AG09319 (cell line): Measurements from ENCODE around the gene ADAMTS14.

Experiments used
- DNase-seq: peaks from one replicate; pipeline ENCODE4 v3.0.0-alpha.2; 2010; ENCODE audit warnings: low read depth; ENCODE audit errors: extremely low read depth
- TF ChIP-seq, protein P1 (sequence below): IDR thresholded peaks from 2 replicates; pipeline ENCODE4 v1.5.1; 2011; ENCODE audit warnings: low read depth, mild to moderate bottlenecking, inconsistent platforms, low read length, moderate library complexity

Gene ADAMTS14

DNA sequence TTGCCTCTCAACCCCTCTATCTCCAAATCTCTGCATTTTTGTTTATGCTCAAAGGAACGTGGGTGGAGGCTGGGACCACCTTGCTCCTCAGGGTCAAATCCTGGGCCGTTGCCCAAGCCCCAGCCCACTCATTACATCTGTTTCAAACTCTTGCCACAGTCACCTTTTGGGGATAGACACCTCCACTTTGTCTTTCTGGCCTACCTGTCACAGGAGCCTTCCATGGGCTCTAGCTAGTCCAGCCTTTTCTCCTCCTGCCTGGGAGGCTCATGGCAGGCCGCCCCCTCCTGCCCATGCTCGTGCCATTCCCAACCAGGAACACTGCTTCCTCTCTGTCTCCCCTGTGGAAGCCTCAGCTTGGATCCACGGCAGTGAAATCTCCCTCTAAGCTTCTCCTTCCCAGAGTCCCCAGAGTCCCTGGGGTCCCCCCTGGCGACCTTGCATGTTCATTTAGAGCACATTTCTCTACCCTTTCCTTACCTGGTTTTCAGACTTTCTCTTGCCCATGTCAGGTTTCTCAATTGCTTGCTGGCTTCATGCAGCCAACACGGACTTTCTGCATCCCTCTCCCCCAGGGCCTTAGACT is 2.5 kb upstream of the ADAMTS14 start:
- no peak for DNase-seq
- TF ChIP-seq, protein P1, sequence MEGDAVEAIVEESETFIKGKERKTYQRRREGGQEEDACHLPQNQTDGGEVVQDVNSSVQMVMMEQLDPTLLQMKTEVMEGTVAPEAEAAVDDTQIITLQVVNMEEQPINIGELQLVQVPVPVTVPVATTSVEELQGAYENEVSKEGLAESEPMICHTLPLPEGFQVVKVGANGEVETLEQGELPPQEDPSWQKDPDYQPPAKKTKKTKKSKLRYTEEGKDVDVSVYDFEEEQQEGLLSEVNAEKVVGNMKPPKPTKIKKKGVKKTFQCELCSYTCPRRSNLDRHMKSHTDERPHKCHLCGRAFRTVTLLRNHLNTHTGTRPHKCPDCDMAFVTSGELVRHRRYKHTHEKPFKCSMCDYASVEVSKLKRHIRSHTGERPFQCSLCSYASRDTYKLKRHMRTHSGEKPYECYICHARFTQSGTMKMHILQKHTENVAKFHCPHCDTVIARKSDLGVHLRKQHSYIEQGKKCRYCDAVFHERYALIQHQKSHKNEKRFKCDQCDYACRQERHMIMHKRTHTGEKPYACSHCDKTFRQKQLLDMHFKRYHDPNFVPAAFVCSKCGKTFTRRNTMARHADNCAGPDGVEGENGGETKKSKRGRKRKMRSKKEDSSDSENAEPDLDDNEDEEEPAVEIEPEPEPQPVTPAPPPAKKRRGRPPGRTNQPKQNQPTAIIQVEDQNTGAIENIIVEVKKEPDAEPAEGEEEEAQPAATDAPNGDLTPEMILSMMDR: no peak

DNA sequence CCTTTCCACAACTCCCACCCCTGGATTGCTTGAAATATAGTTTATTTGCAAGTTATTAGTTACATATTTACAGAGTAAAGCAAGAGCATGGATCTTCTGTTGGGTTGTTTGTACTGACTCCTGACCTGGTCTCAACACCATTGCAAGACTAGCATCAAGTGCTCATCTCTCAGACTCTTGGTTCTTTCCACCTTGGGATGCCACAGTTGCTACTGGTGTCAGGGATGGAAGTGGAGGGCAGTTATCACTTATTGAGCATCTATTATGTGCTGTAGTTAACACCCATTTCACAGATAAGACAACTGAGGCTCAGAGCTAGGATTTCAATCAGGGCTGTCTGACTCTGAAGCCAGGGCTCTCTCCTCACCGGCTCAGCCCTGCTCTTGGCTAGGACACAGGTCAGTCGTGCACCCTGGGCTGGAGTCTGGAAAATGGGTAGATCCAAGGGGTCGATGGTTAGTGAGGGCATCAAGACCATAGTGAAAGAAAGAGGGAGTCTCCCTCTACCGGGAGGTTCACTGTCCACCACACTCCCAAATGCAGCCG is 614 bp upstream of the ADAMTS14 start:
- TF ChIP-seq, protein P1: peak; percentile 38

DNA sequence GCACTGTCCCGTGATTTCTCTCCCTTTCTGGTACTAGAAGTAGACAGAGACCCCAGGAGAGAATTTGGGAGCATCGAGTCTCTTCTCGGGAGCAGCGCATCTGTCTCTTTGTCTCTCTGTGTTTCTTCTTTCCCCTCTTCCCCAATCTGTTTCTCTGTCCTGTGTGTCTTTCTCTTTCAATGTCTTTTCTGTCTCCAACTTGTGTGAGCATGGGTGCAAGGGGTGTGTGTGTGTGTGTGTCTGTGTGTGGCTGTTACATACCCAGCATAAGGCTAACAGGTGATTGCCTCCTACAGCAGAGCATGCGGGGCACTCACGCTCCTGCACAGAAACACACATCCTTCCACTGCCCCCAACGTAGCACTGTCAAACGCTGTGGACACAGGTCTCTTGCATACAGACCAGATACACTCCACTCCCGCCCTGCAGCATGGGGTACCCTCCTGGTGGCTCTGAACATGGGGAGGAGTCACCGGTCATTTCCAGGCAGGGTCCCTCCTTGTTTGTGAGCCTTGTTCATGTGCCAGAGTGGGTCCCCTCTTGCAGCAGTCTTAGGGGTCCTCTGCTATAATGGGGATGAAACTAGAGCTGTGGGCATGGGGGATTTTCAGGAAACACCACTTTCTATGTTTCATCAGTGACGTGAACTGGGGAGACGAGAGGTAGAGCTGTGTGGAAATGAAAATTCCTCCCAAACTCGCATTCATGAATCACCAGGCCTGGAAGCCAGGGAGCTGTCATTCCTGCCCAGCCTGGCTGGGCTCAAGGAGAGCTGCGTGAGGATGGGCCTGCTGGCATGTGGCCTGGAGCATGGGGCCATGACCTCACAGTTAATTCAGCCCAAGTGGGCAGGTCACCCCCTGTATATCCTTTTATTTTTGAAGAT is 980 bp downstream of the ADAMTS14 start:
- TF ChIP-seq, protein P1: no peak
- peak; percentile 75 for DNase-seq

More for the DNA sequence above, 614 bp upstream of the ADAMTS14 start:
- DNase-seq: no peak

DNA sequence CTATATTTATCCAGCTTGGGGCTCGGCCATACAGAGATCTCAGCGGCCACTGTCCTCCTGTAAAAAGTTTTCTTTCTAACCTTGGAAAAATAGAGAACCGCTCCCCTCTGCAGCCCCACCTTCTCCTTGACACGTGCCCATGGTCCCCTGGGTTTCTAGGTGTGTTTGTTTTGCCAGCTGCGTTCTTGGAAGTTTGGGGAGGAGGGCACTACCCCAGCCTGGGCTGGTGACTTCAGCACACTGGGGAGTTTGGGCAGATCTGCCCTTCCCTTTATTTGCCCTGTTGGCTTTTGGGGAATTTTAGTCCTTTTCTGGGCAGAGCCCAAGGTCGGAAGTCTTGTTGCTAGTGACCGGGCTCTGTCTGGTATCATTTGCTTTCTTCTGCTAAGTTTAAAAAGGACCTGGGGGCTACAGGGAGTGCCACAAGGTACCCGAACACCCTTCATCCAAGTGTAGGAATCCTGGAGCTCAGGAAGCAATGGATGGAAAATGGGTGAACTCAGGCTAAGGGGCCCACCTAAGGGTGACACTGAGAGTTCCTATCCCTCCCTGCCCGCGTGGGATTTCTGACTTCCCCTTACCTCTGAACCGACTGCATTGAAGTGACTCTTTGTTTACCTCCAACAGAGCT is 1.7 kb downstream of the ADAMTS14 start:
- TF ChIP-seq, protein P1: no peak
- DNase-seq: no peak

DNA sequence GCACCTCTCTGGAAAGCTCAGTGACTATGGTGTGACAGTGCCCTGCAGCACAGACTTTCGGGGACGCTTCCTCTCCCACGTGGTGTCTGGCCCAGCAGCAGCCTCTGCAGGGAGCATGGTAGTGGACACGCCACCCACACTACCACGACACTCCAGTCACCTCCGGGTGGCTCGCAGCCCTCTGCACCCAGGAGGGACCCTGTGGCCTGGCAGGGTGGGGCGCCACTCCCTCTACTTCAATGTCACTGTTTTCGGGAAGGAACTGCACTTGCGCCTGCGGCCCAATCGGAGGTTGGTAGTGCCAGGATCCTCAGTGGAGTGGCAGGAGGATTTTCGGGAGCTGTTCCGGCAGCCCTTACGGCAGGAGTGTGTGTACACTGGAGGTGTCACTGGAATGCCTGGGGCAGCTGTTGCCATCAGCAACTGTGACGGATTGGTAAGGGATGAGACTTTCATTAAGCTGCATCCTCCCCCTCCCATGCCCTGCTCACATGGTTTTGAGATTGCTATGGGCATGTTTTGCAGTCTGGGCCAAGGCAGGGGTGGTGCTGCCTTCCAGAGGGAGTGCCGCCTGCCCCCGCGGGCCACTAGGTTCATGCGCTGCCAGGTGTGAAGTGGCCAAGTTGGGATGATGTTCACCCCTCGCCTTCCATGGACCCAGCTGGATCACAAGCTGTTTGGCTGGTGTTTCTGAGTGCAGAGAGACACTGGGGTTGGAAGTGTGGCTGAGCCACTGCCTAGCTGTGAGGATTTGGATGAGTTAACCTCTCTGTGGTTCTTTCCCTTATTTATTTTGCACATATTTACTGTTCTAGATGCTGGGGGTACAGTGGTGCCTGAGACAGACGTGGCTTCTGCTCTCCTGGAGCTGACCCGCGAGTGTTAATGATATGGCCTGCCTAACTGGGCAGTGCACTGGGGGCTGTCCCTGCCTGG is 2.5 kb downstream of the ADAMTS14 start:
- TF ChIP-seq, protein P1: no peak
- DNase-seq: no peak

DNA sequence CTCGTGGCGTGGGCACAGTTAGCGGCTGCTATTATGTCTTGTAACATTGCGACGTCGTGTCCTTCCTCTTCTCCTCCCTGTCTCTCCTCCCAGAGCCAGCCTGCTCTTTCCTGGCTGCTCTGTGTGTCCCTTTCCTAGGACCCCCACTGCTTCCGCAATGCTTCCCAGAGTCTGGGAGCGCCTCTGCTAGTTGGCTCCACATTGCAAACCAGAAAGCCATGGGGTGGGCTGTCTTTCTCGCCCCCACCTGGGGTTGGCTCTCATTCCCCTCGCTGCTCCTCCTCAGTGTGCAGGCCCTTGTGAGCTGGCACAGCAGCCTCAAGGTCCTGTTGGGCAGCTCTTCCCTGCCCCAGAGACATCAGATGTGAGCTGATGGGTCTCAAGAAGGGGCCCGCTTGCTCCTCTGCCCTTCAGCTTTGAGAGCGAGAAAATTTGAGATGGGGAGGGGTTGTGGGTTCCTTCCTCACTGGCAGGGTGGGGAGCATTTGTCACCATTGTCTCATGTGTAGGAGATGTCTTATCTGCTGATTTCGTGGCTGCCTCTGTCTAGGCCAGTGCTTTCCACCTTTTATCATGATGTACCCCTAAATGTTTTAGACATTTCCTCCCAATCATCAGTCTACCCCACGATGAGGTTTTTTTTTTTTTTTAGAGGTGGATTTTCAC is 3.3 kb downstream of the ADAMTS14 start:
- TF ChIP-seq, protein P1: no peak
- DNase-seq: no peak
